HG03520 (cell line): Measurements from ENCODE around the gene TMEM127.
"Not testable (repeated sequence)": the region's sequence is repeated elsewhere in the genome, so short reads cannot be mapped to it uniquely, and the experiment has no call there.

Source experiments
- ATAC-seq: cut with Tn5 transposase; IDR thresholded peaks from one replicate; pipeline ENCODE4 v1.9.1; 2021; ENCODE audit warnings: mild to moderate bottlenecking, moderate library complexity; ENCODE audit not compliant: unreplicated experiment

The TMEM127 gene

GRCh38 chr2:96265840-96266679 is at the start of gene TMEM127, which contains the start of gene CIAO1:
Gene TMEM127 (minus strand): TSS chr2:96265997. CDS start chr2:96265381, 616 bp downstream.
Gene CIAO1 (plus strand): TSS chr2:96266225. CDS start chr2:96266351, 126 bp downstream.
- ATAC-seq: peak; percentile 92

DNA sequence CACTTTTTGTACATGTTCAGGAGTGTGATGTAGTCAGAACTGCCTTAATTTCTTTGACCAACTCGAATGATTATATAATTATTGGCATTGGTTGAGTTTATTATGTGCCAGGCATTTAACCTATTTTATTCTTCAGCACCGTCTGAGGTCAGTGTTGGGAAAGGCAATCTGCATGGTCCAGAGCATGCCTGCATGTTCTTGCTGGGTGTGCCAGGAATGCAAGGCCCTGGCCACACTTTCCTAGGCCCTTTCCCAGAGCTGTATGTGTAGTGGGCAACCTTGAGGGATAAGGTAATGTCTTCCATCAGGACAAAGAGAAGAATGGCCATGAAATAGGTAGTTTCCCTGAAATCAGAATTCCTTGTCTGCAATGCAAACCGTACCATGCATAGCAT is 49.2 kb upstream of the TMEM127 start:
- ATAC-seq: no peak

DNA sequence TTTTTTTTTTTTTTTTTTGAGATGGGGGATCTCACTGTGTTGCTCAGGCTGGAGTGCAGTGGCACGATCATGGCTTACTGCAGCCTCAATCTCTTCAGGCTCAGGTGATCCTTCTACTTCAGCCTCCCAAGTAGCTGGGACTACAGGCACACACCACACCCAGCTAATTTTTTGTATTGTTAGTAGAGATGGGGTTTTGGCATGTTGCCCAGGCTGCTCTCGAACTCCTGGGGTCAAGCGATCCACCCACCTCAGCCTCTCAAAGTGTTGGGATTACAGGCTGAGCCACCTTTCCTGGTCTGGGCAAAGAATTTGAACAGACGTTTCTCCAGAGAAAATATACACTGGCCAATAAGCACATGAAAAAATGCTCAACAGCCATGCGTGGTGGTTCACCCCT is 42.5 kb upstream of the TMEM127 start:
- ATAC-seq: no peak

- ATAC-seq: no peak
Measured at GRCh38 chr2:96306370-96306769, 40.6 kb upstream of the TMEM127 start.

GRCh38 chr2:96305979-96306308 is 40.1 kb upstream of the TMEM127 start:
- no peak for ATAC-seq

DNA sequence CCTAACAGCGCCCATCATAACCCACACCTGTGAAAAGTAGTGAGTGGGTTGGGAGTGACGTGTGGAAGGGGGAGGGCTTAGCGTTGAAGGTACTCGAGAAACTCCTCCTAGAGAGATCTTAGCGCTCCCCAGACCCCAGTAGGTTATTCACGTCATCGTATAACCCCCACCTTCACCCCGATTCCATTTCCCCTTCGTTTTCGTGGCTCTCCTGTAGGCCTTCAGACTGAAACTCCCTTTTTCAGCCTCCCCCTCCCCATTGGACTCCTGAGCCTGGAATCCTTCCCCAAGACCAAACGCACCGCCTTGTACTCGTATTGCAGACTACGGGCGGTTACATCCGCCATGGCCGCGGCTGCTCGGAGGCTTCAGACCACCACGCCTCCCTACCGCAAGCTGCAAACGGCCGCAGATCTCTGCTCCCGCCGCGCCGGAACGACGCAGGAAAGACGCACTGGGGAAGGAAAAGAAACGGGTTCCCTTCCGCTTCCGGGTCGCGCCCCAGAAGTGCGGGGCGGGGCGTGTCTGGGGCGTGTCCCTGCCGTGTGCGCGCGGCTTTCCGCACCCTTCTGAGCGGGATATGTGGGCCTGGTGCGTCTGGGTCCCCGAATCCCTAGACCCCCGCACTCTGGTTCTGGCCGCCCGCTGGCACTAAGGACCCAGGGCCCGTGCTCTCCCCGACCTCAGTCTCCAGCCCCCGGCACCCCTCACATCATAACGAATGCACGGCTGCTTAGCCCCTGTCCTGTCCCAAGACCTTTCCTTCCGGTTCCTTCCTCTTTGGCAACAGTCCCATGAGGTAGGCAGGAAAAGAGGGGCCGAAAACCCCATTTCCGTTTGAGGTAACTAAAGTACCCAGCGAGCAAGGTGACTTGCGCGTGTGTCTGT is 39.5 kb upstream of the TMEM127 start, which contains the start of gene SNRNP200:
Gene SNRNP200, minus strand, starts transcription at position 456 of the 888 bp plus-strand sequence. Its CDS starts 109 bp downstream, at position 347.
- ATAC-seq: peak; percentile 89

DNA sequence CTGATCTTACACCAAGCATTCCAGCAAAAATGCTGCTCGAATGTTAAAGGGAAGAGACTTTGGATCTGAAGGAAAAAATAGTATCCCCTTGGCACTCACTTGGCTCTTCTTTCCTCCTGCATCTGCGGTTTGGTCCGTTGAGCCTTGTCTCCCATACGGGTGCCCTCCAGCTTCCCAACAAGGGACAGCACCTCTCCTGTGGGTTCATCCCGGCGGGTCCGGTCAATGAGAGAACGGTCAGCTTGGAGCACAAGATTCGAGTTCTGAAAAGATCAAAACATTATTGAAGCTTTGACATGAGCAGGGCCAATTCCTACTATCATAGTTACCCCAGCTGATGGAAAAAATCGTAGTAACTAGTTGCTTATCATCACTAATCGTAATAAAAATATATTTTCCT is 38.8 kb upstream of the TMEM127 start:
- no peak for ATAC-seq

DNA sequence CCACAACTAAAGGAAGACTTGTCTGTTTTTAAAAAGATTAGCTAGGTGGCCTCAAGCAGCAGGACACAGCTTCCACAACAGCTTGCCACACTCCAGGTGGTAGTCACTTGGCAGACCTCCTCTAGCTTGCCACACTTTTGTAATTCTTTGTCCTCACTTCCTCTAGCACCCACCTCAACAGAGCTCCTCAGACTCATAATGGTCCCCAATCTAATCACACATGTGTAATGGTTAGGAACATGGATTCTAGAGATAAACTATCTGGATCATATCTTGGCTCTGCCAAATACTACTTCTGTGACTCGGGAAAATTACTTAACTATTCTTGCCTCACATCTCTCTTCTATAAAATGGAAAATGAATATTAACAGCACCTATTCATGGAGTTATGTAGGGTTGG is 36.1 kb upstream of the TMEM127 start:
- ATAC-seq: no peak

DNA sequence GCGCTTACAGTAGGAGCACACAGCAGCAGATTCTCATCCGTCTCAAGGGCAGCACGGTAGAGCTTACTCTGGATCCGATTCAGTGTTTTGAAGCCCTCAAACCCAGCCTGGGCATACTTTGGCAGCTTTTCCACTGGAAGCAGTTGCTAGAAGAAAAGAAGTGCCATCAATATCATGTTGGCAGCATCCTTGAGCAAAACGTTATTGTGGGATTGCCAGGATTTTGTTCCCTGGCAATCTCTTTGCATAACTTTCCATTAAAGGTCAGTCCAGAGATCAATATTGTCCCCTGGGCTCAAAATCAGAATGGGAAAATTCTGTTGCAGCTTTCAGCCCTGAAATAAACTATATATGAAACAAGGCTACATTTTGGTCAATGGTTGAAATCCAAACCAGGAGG is 31.1 kb upstream of the TMEM127 start:
- no peak for ATAC-seq

DNA sequence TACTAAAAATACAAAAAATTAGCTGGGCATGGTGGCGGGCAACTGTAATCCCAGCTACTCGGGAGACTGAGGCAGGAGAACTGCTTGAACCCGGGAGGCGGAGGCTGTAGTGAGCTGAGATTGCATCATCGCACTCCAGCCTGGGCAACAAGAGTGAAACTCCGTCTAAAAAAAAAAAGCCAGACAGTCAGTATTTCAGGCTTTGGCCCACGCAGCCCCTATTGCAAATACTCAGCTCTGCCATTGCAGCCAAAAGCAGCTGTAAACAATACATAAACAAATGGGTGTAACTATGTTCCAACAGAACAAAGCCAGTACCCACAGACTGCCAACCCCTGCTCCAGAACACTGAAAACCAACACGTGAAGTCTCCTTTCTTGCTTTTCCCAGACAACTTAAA is 28.5 kb upstream of the TMEM127 start:
- not testable (repeated sequence) for ATAC-seq

DNA sequence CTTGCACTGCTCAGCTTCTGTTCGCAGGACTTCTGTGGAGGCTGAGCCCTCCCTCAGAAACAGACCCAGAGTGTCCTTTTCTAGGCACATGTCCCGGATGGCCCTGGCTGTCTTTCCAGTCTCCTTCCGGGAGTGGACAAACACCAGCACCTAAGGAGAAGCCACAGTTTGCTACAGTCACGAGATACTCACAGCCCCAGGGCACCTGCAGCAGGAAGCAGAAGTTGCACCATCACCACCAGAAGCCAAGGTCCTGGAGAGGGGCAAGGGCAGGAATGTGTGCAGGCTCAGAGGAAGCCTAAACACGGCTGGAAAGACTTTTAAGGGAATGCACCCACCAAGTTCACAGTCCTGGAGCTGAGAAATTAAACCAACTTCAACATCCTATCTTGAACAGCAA is 26.0 kb upstream of the TMEM127 start:
- no peak for ATAC-seq

DNA sequence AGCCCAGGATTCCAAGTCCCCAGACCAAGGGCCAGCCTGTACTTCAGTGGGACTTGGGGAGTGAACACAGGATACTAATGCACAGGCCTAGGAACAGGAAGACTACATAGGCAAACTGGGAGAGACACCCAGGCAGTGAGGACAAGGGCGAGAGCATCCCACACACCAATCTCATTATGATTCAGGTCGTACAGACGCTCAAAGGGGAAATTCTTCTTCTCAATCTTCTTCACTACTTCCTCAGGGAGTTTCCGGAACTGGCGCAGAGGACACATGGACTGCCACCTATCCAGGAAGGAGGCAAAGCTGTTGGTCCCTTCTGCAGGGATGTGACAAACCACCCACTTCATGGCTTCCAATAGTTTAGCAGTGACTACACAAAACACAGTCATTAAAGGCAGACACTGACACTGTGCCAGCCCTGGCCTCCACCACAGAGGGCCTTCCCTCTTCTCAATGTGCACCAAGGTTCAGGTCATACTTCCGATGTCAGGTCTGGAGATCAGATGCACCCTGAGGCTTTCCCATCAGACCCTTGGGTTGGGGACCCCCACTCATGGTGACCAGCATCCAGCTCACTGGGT is 21.6 kb upstream of the TMEM127 start:
- ATAC-seq: no peak

DNA sequence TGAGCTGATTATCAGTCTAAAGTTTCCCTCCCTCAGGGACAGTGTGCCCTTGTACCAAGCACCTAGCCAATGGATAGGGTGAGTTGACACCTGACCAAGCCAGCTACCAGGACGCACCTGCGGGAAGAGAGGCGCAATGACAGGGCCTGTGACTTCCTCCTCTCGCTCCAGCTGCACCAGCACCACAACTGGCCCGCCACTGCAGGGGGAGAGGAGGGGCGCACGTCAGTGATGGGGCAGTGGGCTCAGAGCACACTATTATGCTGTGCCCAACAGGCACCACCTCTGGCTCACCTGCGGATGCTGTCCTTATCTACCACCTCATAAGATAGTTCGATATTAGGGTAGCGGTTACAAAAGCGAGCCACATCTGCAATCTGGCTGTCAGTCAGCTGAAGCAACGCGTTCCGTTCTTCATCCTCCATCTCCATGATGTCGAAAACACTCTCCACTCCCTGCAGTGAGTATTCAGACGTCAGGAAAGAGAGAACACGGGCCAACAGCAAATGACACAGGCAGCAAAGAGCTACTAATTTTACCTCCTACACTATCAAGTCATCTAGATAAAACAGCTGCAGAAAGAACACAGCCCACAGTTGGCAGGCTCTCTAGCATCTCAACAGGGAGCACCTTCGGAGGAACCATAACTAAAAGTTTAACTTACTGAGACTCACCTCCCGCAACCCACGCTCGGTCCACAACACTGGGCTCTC is 11.1 kb upstream of the TMEM127 start:
- ATAC-seq: no peak

GRCh38 chr2:96274355-96275056 is 8.7 kb upstream of the TMEM127 start:
- ATAC-seq: no peak

DNA sequence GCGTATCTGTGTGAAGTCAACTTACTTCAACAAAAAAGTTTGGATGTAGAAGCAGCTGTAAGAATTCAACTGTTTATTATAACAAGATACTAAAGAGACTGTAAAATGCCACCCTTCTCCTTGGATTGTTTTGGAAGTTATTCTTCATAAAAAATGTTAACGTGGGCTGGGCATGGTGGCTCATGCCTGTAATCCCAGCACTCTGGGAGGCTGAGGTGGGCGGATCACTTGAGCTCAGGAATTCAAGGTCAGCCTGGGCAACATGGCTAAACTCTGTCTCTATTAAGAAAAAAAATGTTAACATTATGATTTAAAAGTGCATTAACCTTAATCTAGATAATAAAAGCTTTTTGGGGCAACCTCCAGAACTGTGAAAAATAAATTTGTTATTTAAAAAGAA is 8.0 kb upstream of the TMEM127 start:
- no peak for ATAC-seq

- ATAC-seq: no peak
Measured at GRCh38 chr2:96271995-96272394, 6.2 kb upstream of the TMEM127 start.

- no peak for ATAC-seq
Measured at GRCh38 chr2:96267159-96267971, 1.6 kb upstream of the TMEM127 start.

DNA sequence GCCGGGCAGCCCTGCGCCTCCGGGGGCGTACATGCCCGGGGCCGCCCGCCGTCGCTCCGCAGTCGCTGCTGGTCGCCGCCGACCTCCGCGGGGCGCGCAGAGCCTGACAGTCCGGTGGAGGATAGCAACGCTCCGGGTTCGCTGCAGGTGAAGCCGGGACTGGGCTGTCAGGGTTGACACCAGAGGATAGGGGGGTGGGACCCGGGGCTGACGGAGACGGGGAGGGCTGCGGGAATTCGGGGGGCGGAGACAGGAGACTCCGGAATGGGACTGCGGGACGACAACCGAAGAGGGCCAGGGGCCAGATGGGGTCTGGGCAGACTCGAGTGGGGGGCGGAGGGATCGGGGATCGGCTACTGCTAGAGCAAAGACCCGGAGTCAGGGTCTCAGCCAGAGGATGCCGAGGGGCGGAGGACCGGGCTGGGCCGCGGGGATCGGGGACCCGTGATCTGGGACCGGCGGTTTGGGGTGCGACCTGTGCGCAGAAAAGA is 403 bp downstream of the TMEM127 start:
- peak; percentile 7 for ATAC-seq
